Measurements from ENCODE around the gene CHD1.

The CHD1 gene

DNA sequence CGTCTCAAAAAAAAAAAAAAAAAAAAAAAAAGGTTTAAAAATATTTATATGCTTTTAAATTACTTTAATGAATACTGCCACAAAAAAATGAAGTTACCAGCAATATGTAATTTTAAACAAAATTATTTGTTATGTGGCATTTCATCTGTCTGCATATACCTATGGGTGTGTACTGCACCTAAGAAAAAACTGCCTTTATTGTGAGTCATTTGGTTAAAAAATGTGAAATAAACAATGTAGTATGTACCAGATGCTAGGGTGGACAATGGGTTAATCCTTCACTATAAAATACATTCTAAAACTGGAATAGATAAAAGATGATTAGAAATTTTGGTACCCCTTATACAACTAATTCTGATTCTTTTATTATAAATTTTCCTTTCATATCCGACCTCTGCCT, 12.3 kb downstream of the CHD1 start:
- no peak for DNase-seq (ENCODE audit: low read depth)
- in situ Hi-C loops (cut with HindIII; ENCODE audit: low sequenced_read_pairs) = no loop called here
- TF ChIP-seq, protein P1, sequence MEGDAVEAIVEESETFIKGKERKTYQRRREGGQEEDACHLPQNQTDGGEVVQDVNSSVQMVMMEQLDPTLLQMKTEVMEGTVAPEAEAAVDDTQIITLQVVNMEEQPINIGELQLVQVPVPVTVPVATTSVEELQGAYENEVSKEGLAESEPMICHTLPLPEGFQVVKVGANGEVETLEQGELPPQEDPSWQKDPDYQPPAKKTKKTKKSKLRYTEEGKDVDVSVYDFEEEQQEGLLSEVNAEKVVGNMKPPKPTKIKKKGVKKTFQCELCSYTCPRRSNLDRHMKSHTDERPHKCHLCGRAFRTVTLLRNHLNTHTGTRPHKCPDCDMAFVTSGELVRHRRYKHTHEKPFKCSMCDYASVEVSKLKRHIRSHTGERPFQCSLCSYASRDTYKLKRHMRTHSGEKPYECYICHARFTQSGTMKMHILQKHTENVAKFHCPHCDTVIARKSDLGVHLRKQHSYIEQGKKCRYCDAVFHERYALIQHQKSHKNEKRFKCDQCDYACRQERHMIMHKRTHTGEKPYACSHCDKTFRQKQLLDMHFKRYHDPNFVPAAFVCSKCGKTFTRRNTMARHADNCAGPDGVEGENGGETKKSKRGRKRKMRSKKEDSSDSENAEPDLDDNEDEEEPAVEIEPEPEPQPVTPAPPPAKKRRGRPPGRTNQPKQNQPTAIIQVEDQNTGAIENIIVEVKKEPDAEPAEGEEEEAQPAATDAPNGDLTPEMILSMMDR (IDR thresholded peaks at IDR 0.05; ENCODE audit: low read depth, low read length, missing control alignments) = no peak
- no peak overlapping the region for H3K4me3 ChIP-seq (ENCODE audit: low read depth, low read length)

DNA sequence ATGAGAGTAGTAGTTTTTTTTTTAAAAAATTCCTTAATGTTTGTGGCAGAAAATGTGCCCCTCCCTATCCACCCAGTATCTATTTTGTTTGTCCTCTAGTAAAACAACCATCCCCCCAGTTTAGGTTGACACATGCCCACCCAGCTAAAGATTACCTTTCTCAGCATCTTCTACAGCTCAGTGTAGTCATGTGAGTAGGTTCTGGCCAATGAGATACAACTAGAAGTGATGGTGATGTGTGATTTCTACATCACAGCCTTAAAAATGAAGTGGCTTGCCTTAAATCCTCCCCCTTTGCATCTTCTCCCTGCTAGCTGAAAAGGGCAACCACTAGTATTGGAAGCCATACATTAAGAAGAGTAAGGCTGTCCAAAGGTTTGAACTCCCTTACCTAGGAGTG, 14.9 kb downstream of the CHD1 start:
- in situ Hi-C loops (cut with HindIII; ENCODE audit: low sequenced_read_pairs) = no loop called here
- no peak overlapping the region for H3K4me3 ChIP-seq (ENCODE audit: low read depth, low read length)
- TF ChIP-seq, protein P1 (IDR thresholded peaks at IDR 0.05; ENCODE audit: low read depth, low read length, missing control alignments) = no peak
- no peak for DNase-seq (ENCODE audit: low read depth)

DNA sequence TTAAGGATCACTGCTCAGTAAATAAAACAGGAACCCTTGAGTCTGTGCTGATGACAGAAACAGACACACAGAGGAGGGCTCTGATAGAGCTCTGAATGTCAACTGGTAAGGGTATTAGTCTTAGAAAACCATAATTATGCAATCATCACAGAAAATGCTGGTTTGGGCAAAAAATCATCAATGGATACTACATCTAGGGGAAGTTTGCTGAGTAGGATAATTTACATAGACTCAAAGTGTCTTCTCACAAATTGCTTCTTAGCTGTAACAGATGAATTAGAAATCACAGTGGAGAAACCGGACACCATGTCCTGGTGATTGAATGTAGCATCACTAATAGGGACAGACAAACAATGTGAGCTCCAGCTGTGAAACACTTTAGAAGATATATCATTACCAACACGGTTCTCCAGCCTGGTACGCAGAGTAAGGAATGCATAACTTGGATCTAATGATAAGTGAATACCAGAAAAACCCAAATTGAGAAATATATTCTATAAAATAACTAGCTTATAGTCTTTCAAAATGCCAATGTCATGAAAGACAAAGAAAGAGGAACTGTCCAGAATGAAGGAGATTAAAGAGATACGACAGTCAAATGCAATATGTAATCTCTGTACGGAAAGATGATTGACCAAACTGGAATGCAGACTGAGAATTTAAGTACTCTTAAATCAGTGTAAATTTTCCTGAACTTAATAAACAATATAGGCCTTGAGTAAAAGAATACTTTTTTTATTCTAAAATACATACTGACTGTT, 17.3 kb downstream of the CHD1 start:
- no peak overlapping the region for H3K4me3 ChIP-seq (ENCODE audit: low read depth, low read length)
- in situ Hi-C loops (cut with HindIII; ENCODE audit: low sequenced_read_pairs) = no loop called here
- no peak for DNase-seq (ENCODE audit: low read depth)
- TF ChIP-seq, protein P1 (IDR thresholded peaks at IDR 0.05; ENCODE audit: low read depth, low read length, missing control alignments) = no peak

DNA sequence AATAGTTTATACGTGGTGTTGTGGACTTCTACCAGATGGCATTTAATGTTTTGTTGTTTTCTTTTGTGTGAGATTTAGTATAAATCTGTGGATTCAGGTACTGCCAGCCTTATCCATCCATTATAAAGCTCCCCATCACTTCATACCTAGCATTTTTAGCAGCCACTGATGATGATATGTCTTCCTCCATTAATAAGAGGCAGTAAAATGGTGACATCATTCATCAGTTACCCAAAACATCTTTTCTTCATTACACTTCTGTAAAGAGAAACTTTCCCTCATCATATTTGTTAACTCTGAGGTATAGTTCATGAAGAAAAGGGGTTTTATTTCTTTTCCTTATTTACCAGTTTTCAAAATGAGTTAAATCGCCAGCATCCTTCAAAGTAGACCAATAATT, 19.4 kb downstream of the CHD1 start:
- in situ Hi-C loops (cut with HindIII; ENCODE audit: low sequenced_read_pairs) = no loop called here
- no peak for DNase-seq (ENCODE audit: low read depth)
- H3K4me3 ChIP-seq (ENCODE audit: low read depth, low read length) = no peak overlapping the region
- TF ChIP-seq, protein P1 (IDR thresholded peaks at IDR 0.05; ENCODE audit: low read depth, low read length, missing control alignments) = no peak

DNA sequence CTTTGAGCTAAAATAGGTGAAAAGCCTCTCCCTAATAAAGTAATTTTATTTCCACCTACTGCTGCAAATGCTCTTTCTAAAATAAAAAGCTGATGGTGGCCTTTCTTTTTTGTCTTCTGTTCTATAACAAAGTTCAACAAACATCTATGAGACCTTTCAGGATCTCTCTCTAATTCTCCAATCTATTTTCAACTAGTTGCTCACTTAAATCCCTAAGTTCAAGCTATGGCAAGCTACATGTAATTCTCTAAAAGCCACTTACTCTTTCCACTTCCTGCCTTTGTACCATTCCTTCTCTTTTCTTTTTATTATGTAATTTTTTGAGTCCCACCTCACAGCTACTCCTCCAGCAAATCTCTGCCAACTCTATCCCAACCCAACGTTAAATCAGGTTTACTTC, 20.9 kb downstream of the CHD1 start:
- in situ Hi-C loops (cut with HindIII; ENCODE audit: low sequenced_read_pairs) = no loop called here
- DNase-seq (ENCODE audit: low read depth) = no peak

DNA sequence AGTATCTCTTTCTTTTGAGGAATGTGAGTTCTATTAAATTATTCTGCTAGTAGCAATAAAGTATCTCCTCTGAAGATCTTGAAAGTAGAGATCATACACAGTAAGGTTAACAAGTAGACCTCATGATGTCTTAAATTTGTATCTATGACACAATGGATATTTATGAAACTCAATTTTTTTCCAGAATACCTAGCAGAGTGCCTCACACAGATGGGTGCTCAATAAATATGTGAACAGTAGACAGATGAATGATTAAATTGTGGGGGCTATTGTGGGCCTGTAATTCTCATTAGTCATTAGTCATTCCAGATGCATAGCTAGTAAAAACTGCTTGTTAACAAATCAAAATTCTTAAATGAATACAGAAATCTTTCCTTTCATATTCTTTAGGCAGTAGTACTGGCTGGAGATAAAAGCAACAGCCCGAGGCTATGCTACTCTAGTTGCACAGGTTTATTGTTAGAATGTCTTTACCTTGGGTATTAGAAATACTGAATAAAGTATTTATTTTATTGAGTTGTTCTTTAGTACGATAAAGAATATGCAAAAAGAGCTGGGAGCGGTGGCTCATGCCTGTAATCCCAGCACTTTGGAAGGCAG, 22.0 kb downstream of the CHD1 start:
- in situ Hi-C loops (cut with HindIII; ENCODE audit: low sequenced_read_pairs) = no loop called here
- TF ChIP-seq, protein P1 (IDR thresholded peaks at IDR 0.05; ENCODE audit: low read depth, low read length, missing control alignments) = no peak
- no peak for DNase-seq (ENCODE audit: low read depth)
- H3K4me3 ChIP-seq (ENCODE audit: low read depth, low read length) = no peak overlapping the region

More for the DNA sequence above, 20.9 kb downstream of the CHD1 start:
- TF ChIP-seq, protein P1 (IDR thresholded peaks at IDR 0.05; ENCODE audit: low read depth, low read length, missing control alignments) = no peak
- H3K4me3 ChIP-seq (ENCODE audit: low read depth, low read length) = no peak overlapping the region

Measured in astrocyte of the cerebellum (primary cell).